T-helper 1 cell treated with Interleukin-12 subunit alpha and Interleukin-12 subunit beta and Interleukin-4 antibody, amounts not matched to agents 30 μg/mL and 1 μg/mL, for 36 hours (primary cell): ENCODE measurements around the gene EPHA1.
"Not testable (repeated sequence)": the region's sequence is repeated elsewhere in the genome, so short reads cannot be mapped to it uniquely, and the experiment has no call there.

ENCODE experiments used
- H3K27ac Mint-ChIP-seq: one replicate; pipeline ENCODE4 v1.8.0; 2021; ENCODE audit warnings: mild to moderate bottlenecking, mixed read lengths
- H3K27me3 Mint-ChIP-seq: one replicate; pipeline ENCODE4 v1.8.0; 2021; ENCODE audit warnings: low read depth, mixed read lengths
- H3K36me3 Mint-ChIP-seq: one replicate; pipeline ENCODE4 v1.8.0; 2021; ENCODE audit warnings: low read depth, mixed read lengths
- H3K4me1 Mint-ChIP-seq: one replicate; pipeline ENCODE4 v1.8.0; 2021; ENCODE audit warnings: low read depth, mixed read lengths
- H3K4me3 Mint-ChIP-seq: one replicate; pipeline ENCODE4 v1.8.0; 2021; ENCODE audit warnings: mild to moderate bottlenecking, moderate library complexity, mixed read lengths
- H3K9me3 Mint-ChIP-seq: one replicate; pipeline ENCODE4 v1.8.0; 2021; ENCODE audit warnings: mixed read lengths

The EPHA1 gene

GRCh38 chr7:143443153-143443552 lies 34.5 kb upstream of the EPHA1 start, which contains the start of gene TAS2R60:
TAS2R60 (plus strand) TSS chr7:143443453; CDS start chr7:143443453, 0 bp downstream.
- Mint-ChIP-seq H3K9me3 (no peaks in the 10 kb centered on the region), H3K4me3 (no peak within 1 kb of the TSS), H3K27ac (no peak within 1 kb of the TSS), H3K36me3 (no peaks in the 10 kb centered on the region), H3K27me3 (no peaks in the 10 kb centered on the region), H3K4me1 (peaks cover 3% of the 10 kb centered on the region)

GRCh38 chr7:143439866-143440265 lies 31.2 kb upstream of the EPHA1 start:
- Mint-ChIP-seq H3K4me3 (no peak overlapping the region), H3K27me3 (no peaks in the 10 kb centered on the region), H3K36me3 (no peaks in the 10 kb centered on the region), H3K4me1 (peaks cover 15% of the 10 kb centered on the region), H3K27ac (no peak overlapping the region), H3K9me3 (no peaks in the 10 kb centered on the region)

- Mint-ChIP-seq H3K4me3 (no peak overlapping the region), H3K27ac (peak overlapping the region; percentile 45), H3K4me1 (peaks cover 15% of the 10 kb centered on the region), H3K36me3 (no peaks in the 10 kb centered on the region), H3K27me3 (peaks cover 5% of the 10 kb centered on the region), H3K9me3 (no peaks in the 10 kb centered on the region)
These were observed 28.9 kb upstream of the EPHA1 start for GRCh38 chr7:143437578-143437977.

GRCh38 chr7:143436325-143436946 lies 27.8 kb upstream of the EPHA1 start:
- Mint-ChIP-seq H3K27me3 (peaks cover 14% of the 10 kb centered on the region), H3K4me3 (no peak overlapping the region), H3K9me3 (no peaks in the 10 kb centered on the region), H3K27ac (no peak overlapping the region), H3K4me1 (peaks cover 15% of the 10 kb centered on the region), H3K36me3 (no peaks in the 10 kb centered on the region)

- H3K4me1 Mint-ChIP-seq, result peaks cover 15% of the 10 kb centered on the region
- H3K27ac Mint-ChIP-seq, result no peak overlapping the region
These were observed 26.6 kb upstream of the EPHA1 start for GRCh38 chr7:143435266-143435665.

GRCh38 chr7:143434660-143435059 lies 26.0 kb upstream of the EPHA1 start:
- Mint-ChIP-seq H3K4me3 (no peak overlapping the region), H3K9me3 (no peaks in the 10 kb centered on the region), H3K36me3 (no peaks in the 10 kb centered on the region), H3K27ac (no peak overlapping the region), H3K27me3 (peaks cover 14% of the 10 kb centered on the region), H3K4me1 (peaks cover 13% of the 10 kb centered on the region)

More at GRCh38 chr7:143435266-143435665, 26.6 kb upstream of the EPHA1 start:
- H3K27me3 Mint-ChIP-seq, result peaks cover 14% of the 10 kb centered on the region
- H3K9me3 Mint-ChIP-seq, result no peaks in the 10 kb centered on the region
- no peaks in the 10 kb centered on the region for H3K36me3 Mint-ChIP-seq
- no peak overlapping the region for H3K4me3 Mint-ChIP-seq

- H3K36me3 Mint-ChIP-seq, result no peaks in the 10 kb centered on the region
- H3K27me3 Mint-ChIP-seq, result peaks cover 14% of the 10 kb centered on the region
These were observed 25.1 kb upstream of the EPHA1 start for GRCh38 chr7:143433759-143434158.

GRCh38 chr7:143431109-143431508 lies 22.5 kb upstream of the EPHA1 start:
- H3K27me3 Mint-ChIP-seq, result peaks cover 14% of the 10 kb centered on the region
- no peaks in the 10 kb centered on the region for H3K36me3 Mint-ChIP-seq
- H3K27ac Mint-ChIP-seq, result no peak overlapping the region
- H3K9me3 Mint-ChIP-seq, result no peaks in the 10 kb centered on the region
- no peak overlapping the region for H3K4me3 Mint-ChIP-seq
- H3K4me1 Mint-ChIP-seq, result peaks cover 8% of the 10 kb centered on the region

More at GRCh38 chr7:143433759-143434158, 25.1 kb upstream of the EPHA1 start:
- Mint-ChIP-seq H3K27ac (no peak overlapping the region), H3K4me3 (no peak overlapping the region), H3K4me1 (peaks cover 12% of the 10 kb centered on the region), H3K9me3 (no peaks in the 10 kb centered on the region)

- Mint-ChIP-seq H3K4me1 (peaks cover 6% of the 10 kb centered on the region), H3K27ac (no peak overlapping the region), H3K27me3 (peaks cover 14% of the 10 kb centered on the region), H3K4me3 (no peak overlapping the region), H3K9me3 (no peaks in the 10 kb centered on the region), H3K36me3 (no peaks in the 10 kb centered on the region)
These were observed 21.4 kb upstream of the EPHA1 start for GRCh38 chr7:143429770-143430698.

- Mint-ChIP-seq H3K4me3 (no peak overlapping the region), H3K36me3 (no peaks in the 10 kb centered on the region), H3K9me3 (no peaks in the 10 kb centered on the region), H3K27me3 (no peaks in the 10 kb centered on the region), H3K27ac (peak overlapping the region; percentile 28), H3K4me1 (peaks cover 6% of the 10 kb centered on the region)
These were observed 18.0 kb upstream of the EPHA1 start for GRCh38 chr7:143426479-143427142.

GRCh38 chr7:143424476-143424875 lies 15.8 kb upstream of the EPHA1 start:
- H3K4me3 Mint-ChIP-seq, H3K36me3 Mint-ChIP-seq, H3K27ac Mint-ChIP-seq, H3K27me3 Mint-ChIP-seq, H3K9me3 Mint-ChIP-seq, H3K4me1 Mint-ChIP-seq: not testable (repeated sequence)

GRCh38 chr7:143422033-143422432 lies 13.4 kb upstream of the EPHA1 start:
- H3K36me3 Mint-ChIP-seq, result no peaks in the 10 kb centered on the region
- H3K9me3 Mint-ChIP-seq, result no peaks in the 10 kb centered on the region
- no peak overlapping the region for H3K27ac Mint-ChIP-seq
- H3K27me3 Mint-ChIP-seq, result peaks cover 18% of the 10 kb centered on the region
- no peak overlapping the region for H3K4me3 Mint-ChIP-seq
- H3K4me1 Mint-ChIP-seq, result peaks cover 6% of the 10 kb centered on the region

- H3K4me1 Mint-ChIP-seq, H3K36me3 Mint-ChIP-seq, H3K27ac Mint-ChIP-seq, H3K9me3 Mint-ChIP-seq, H3K4me3 Mint-ChIP-seq: not testable (repeated sequence)
- peaks cover 24% of the 10 kb centered on the region for H3K27me3 Mint-ChIP-seq
These were observed 12.0 kb upstream of the EPHA1 start for GRCh38 chr7:143420624-143421023.

- Mint-ChIP-seq H3K27me3 (peaks cover 31% of the 10 kb centered on the region), H3K36me3 (no peaks in the 10 kb centered on the region), H3K4me3 (no peak overlapping the region), H3K27ac (no peak overlapping the region), H3K9me3 (no peaks in the 10 kb centered on the region), H3K4me1 (peaks cover 6% of the 10 kb centered on the region)
These were observed 11.2 kb upstream of the EPHA1 start for GRCh38 chr7:143419880-143420279.
